A673 (cell line): ENCODE measurements around the gene RFX5. TPM values are rescaled to one million over a fixed set of nuclear protein-coding genes. Genes with fewer than 3 reads are reported as not detected.

Experiments used
- BruUV-seq: library from RNA; stranded (reverse); fragments of 400-500 nt; replicated peaks from 2 replicates; lab custom pipeline; 2021; lab: Mats Ljungman, UMichigan
- CTCF ChIA-PET: fragments of 300-600 bp; sonication (Branson Sonifier 250); formaldehyde crosslinking; loops from one replicate; lab custom pipeline; 2022; ENCODE audit warnings: antibody characterized with exemption; lab: Charles Lee
- POLR2A ChIA-PET: fragments of 300-600 bp; sonication (Branson Sonifier 250); formaldehyde crosslinking; loops from one replicate; lab custom pipeline; 2022; ENCODE audit warnings: antibody characterized with exemption; ENCODE audit not compliant: low non-redundant PET; lab: Charles Lee
- DNase-seq: peaks from one replicate; pipeline ENCODE4 v3.0.0-alpha.2; 2015; ENCODE audit warnings: low spot score
- H3K27ac ChIP-seq: fragments of 200-600 bp; sonication (generic); 2 replicates; pipeline ENCODE4 v1.5.1; 2016; ENCODE audit warnings: mixed run types, low read depth, mild to moderate bottlenecking, mixed read lengths, antibody characterized with exemption, low read length; ENCODE audit not compliant: poor library complexity, severe bottlenecking
- H3K27me3 ChIP-seq: fragments of 200-600 bp; sonication (generic); replicated peaks from 2 replicates; pipeline ENCODE4 v1.6.1; 2017; ENCODE audit warnings: mixed run types, low read depth, mild to moderate bottlenecking, mixed read lengths, antibody characterized with exemption, low read length; ENCODE audit not compliant: insufficient read depth, poor library complexity
- H3K36me3 ChIP-seq: fragments of 200-600 bp; sonication (generic); 2 replicates; pipeline ENCODE4 v1.6.1; 2016; ENCODE audit warnings: mixed run types, mild to moderate bottlenecking, mixed read lengths, antibody characterized with exemption, low read length; ENCODE audit not compliant: insufficient read depth, poor library complexity, severe bottlenecking
- H3K4me1 ChIP-seq: fragments of 200-600 bp; sonication (generic); 2 replicates; pipeline ENCODE4 v1.6.1; 2017; ENCODE audit warnings: mixed run types, mild to moderate bottlenecking, mixed read lengths, antibody characterized with exemption, low read length; ENCODE audit not compliant: insufficient read depth, poor library complexity, severe bottlenecking
- H3K4me3 ChIP-seq: fragments of 200-600 bp; sonication (generic); 2 replicates; pipeline ENCODE4 v1.5.1; 2016; ENCODE audit warnings: low read depth, mixed run types, mild to moderate bottlenecking, mixed read lengths, low read length; ENCODE audit not compliant: poor library complexity, severe bottlenecking
- H3K9me3 ChIP-seq: fragments of 200-600 bp; sonication (generic); 2 replicates; pipeline ENCODE4 v1.6.1; 2016; ENCODE audit warnings: mixed run types, low read depth, mild to moderate bottlenecking, mixed read lengths, antibody characterized with exemption, low read length; ENCODE audit not compliant: poor library complexity, severe bottlenecking
- EZH2 ChIP-seq: fragments of 200-600 bp; sonication (generic); IDR thresholded peaks from 2 replicates; pipeline ENCODE4 v1.6.1; 2017; ENCODE audit warnings: borderline replicate concordance, low read depth, mild to moderate bottlenecking, mixed read lengths, antibody characterized with exemption, low read length; ENCODE audit not compliant: poor library complexity, severe bottlenecking
- intact Hi-C: fragments of 100-400 bp; cut with micrococcal nuclease; formaldehyde crosslinking; loops from one replicate; pipeline ENCODE4 v1.10.0; 2022; ENCODE audit not compliant: unreplicated experiment
- total RNA-seq: library from RNA; stranded (reverse); gene quantifications from 2 replicates; pipeline ENCODE4 v1.2.3, GENCODE V29; 2021
- TF ChIP-seq, protein P1 (sequence below): fragments of 300-800, 200-600 bp; sonication (generic); conservative IDR thresholded peaks from 2 replicates; pipeline ENCODE4 v1.5.1; 2017; ENCODE audit warnings: low read depth, mild to moderate bottlenecking, antibody characterized with exemption, low read length, moderate library complexity, mixed read lengths

Gene RFX5
- total RNA-seq, 1 experiment from 2014 or later: 49.0 TPM

GRCh38 chr1:151327903-151328674 lies 19.0 kb downstream of the RFX5 start:
- intact Hi-C loops: no loop called here
- DNase-seq: no peak
- ChIA-PET POLR2A (interaction anchor here (0.6 kb wide), 1 partner anchor 28 kb away, joined by 3 read pairs; no protein-coding TSS in a partner anchor), CTCF (interaction anchor here (1.7 kb wide), 1 partner anchor 13 kb away, joined by 12 read pairs; no protein-coding TSS in a partner anchor)
- Histone ChIP-seq H3K27ac (peak overlapping the region; percentile 97), H3K4me3 (peak overlapping the region; percentile 66), H3K4me1 (peaks cover 8% of the 10 kb centered on the region), H3K27me3 (no peaks in the 10 kb centered on the region), H3K36me3 (peaks cover 7% of the 10 kb centered on the region), H3K9me3 (no peaks in the 10 kb centered on the region)
- no TSS peak for BruUV-seq
- TF ChIP-seq, protein P1, sequence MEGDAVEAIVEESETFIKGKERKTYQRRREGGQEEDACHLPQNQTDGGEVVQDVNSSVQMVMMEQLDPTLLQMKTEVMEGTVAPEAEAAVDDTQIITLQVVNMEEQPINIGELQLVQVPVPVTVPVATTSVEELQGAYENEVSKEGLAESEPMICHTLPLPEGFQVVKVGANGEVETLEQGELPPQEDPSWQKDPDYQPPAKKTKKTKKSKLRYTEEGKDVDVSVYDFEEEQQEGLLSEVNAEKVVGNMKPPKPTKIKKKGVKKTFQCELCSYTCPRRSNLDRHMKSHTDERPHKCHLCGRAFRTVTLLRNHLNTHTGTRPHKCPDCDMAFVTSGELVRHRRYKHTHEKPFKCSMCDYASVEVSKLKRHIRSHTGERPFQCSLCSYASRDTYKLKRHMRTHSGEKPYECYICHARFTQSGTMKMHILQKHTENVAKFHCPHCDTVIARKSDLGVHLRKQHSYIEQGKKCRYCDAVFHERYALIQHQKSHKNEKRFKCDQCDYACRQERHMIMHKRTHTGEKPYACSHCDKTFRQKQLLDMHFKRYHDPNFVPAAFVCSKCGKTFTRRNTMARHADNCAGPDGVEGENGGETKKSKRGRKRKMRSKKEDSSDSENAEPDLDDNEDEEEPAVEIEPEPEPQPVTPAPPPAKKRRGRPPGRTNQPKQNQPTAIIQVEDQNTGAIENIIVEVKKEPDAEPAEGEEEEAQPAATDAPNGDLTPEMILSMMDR: no peak
- no peak for TF ChIP-seq EZH2

- peaks cover 14% of the 10 kb centered on the region for H3K36me3 ChIP-seq
- CTCF ChIA-PET: interaction anchor here (1.7 kb wide), 1 partner anchor 13 kb away, joined by 12 read pairs; no protein-coding TSS in a partner anchor
- no TSS peak for BruUV-seq
- POLR2A ChIA-PET: interaction anchor here (0.6 to 0.7 kb wide), 3 partner anchors 29 to 317 kb away, joined by 3 to 14 read pairs (median 5); no protein-coding TSS in a partner anchor
- H3K4me1 ChIP-seq: peaks cover 8% of the 10 kb centered on the region
- H3K27ac ChIP-seq: peak within 1 kb of the TSS; percentile 97
- no peaks in the 10 kb centered on the region for H3K9me3 ChIP-seq
- no peaks in the 10 kb centered on the region for H3K27me3 ChIP-seq
- DNase-seq: peak; percentile 99
- intact Hi-C loops: no loop called here
- peak within 1 kb of the TSS; percentile 66 for H3K4me3 ChIP-seq
- TF ChIP-seq, protein P1: no peak
- TF ChIP-seq EZH2: no peak
These were observed 19.7 kb downstream of the RFX5 start, which contains the start of gene PI4KB for GRCh38 chr1:151327223-151327902. Gene PI4KB, minus strand, starts transcription at chr1:151327416. Its CDS starts 10,935 bp downstream, at chr1:151316481.

DNA sequence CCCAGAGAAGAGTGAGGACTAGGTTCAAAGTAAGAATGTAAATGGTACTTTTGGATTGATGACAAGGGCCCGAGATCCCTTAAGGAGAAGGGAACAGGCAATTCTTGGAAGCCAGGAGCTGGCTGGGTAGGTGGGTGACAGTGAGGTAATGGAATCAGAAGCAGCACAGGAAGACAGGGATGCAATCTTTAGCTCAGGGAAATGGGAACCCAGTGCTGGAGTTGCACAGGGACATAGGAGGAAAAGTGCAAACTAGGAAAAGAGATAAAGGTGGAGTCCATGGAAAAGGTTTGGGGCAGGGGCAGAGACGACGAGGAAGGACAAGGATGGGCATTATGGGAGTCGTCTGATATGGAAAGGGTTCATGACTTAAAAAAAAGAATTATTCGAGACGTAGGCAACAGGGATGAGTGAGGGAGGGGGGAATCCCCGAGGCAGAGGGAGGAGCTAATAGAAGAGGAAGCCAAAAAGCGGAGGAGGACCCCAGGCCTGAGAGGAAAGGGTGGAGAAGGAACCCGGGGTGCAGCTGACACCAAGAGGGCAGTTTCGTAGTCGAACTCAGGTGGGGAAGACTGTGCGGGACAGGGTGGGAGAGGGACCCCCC lies 20.3 kb downstream of the RFX5 start:
- no peak for TF ChIP-seq EZH2
- TF ChIP-seq, protein P1: no peak
- peak overlapping the region; percentile 97 for H3K27ac ChIP-seq
- peak; percentile 63 for DNase-seq

More for the DNA sequence above, 20.3 kb downstream of the RFX5 start:
- Histone ChIP-seq H3K9me3 (no peaks in the 10 kb centered on the region), H3K27me3 (no peaks in the 10 kb centered on the region), H3K36me3 (peaks cover 19% of the 10 kb centered on the region), H3K4me3 (peak overlapping the region; percentile 66), H3K4me1 (peaks cover 8% of the 10 kb centered on the region)
- ChIA-PET CTCF (interaction anchor here (1.7 kb wide), 1 partner anchor 14 kb away, joined by 12 read pairs; no protein-coding TSS in a partner anchor), POLR2A (interaction anchor here (0.6 to 0.7 kb wide), 3 partner anchors 43 to 1684 kb away, joined by 3 to 14 read pairs (median 5); no protein-coding TSS in a partner anchor)
- intact Hi-C loops: no loop called here
- no TSS peak for BruUV-seq
